Fibroblast of the conjunctiva (primary cell): ENCODE results near the gene TRIM52.
A peak's percentile ranks its signal among the peaks of the same experiment; 100 is the strongest.

Experiments used
- DNase-seq: peaks from one replicate; pipeline ENCODE4 v3.0.0-alpha.2; 2010; ENCODE audit warnings: low read depth

The TRIM52 gene

GRCh38 chr5:181233801-181234454 is 27.0 kb downstream of the TRIM52 start:
- DNase-seq: no peak

- no peak for DNase-seq
Observed at GRCh38 chr5:181233088-181233800, 27.7 kb downstream of the TRIM52 start.

- DNase-seq: no peak
Observed at GRCh38 chr5:181232593-181232992, 28.4 kb downstream of the TRIM52 start.

- no peak for DNase-seq
Observed at GRCh38 chr5:181231432-181231831, 29.5 kb downstream of the TRIM52 start.

GRCh38 chr5:181230551-181230950 is 30.4 kb downstream of the TRIM52 start:
- no peak for DNase-seq

- DNase-seq: no peak
Observed at GRCh38 chr5:181229996-181230395, 30.9 kb downstream of the TRIM52 start.

GRCh38 chr5:181224390-181225229 is 36.3 kb downstream of the TRIM52 start:
- DNase-seq: no peak

GRCh38 chr5:181223729-181224389 is 37.1 kb downstream of the TRIM52 start:
- DNase-seq: no peak

- DNase-seq: peak; percentile 98
Observed at GRCh38 chr5:181223058-181223728, 37.8 kb downstream of the TRIM52 start, which contains the start of gene TRIM41. TSS of gene TRIM41 (plus strand) at chr5:181223281. CDS start at chr5:181224000, 719 bp downstream.

- no peak for DNase-seq
Observed at GRCh38 chr5:181222630-181223057, 38.3 kb downstream of the TRIM52 start.

GRCh38 chr5:181221792-181222629 is 38.9 kb downstream of the TRIM52 start:
- peak; percentile 92 for DNase-seq

GRCh38 chr5:181221105-181221791 is 39.7 kb downstream of the TRIM52 start:
- no peak for DNase-seq

GRCh38 chr5:181220178-181220515 is 40.8 kb downstream of the TRIM52 start:
- no peak for DNase-seq

- no peak for DNase-seq
Observed at GRCh38 chr5:181219262-181220177, 41.4 kb downstream of the TRIM52 start.

GRCh38 chr5:181218795-181219124 is 42.2 kb downstream of the TRIM52 start:
- DNase-seq: no peak

- no peak for DNase-seq
Observed at GRCh38 chr5:181217803-181218062, 43.2 kb downstream of the TRIM52 start.

- DNase-seq: no peak
Observed at GRCh38 chr5:181217111-181217802, 43.7 kb downstream of the TRIM52 start.
